Esophagus muscularis mucosa (tissue), 4 donors: ENCODE data around the gene FAM177B. TPM values are rescaled to one million over a fixed set of nuclear protein-coding genes. Genes with fewer than 3 reads are reported as not detected.

Experiments
- DNase-seq: peaks from one replicate; pipeline ENCODE4 v3.0.0-alpha.2; 2017; ENCODE audit errors: extremely low spot score
- H3K27ac ChIP-seq, 4 donors: fragments of 200-600 bp; sonication (generic); replicated peaks in 1 of 4; 1 replicate in 3 of 4; 2 replicates in 1 of 4; pipeline ENCODE4 v1.5.1; 2016 to 2019; ENCODE audit warnings: mild to moderate bottlenecking in 1 of 4
- H3K27me3 ChIP-seq, 4 donors: fragments of 200-600 bp; sonication (generic); one replicate each; pipeline versions ENCODE4 v1.5.1 to v1.6.0; 2016 to 2019
- H3K36me3 ChIP-seq, 4 donors: fragments of 200-600 bp; sonication (generic); one replicate each; pipeline ENCODE4 v1.5.1; 2016 to 2019
- H3K4me1 ChIP-seq, 4 donors: fragments of 200-600 bp; sonication (generic); one replicate each; pipeline ENCODE4 v1.5.1; 2016 to 2019
- H3K4me3 ChIP-seq, 4 donors: fragments of 200-600 bp; sonication (generic); 1 replicate in 2 of 4; 2 replicates in 2 of 4; pipeline ENCODE4 v1.5.1; 2016 to 2019; ENCODE audit warnings: mild to moderate bottlenecking in 4 of 4, moderate library complexity in 1 of 4
- H3K9me3 ChIP-seq, 4 donors: fragments of 200-600 bp; sonication (generic); 1 replicate in 3 of 4; 2 replicates in 1 of 4; pipeline ENCODE4 v1.5.1; 2016 to 2019
- CTCF ChIP-seq, 3 experiments: fragments of 200-600 bp in 2 of 3; fragments of 450-650 bp in 1 of 3; sonication (generic) in 2 of 3; IDR thresholded peaks; one replicate each; pipeline ENCODE4 v1.5.1; 2017 to 2019; ENCODE audit warnings: antibody characterized with exemption in 3 of 3, mild to moderate bottlenecking in 2 of 3, moderate library complexity in 1 of 3
- EP300 ChIP-seq: sonication (generic); formaldehyde crosslinking; IDR thresholded peaks from one replicate; pipeline ENCODE4 v1.6.1; 2017; ENCODE audit warnings: antibody characterized with exemption
- POLR2A ChIP-seq: fragments of 450-650 bp; IDR thresholded peaks from one replicate; pipeline ENCODE4 v1.6.1; 2017; ENCODE audit warnings: antibody characterized with exemption, moderate library complexity, mild to moderate bottlenecking, low read depth
- POLR2AphosphoS5 ChIP-seq, 2 donors: sonication (generic); formaldehyde crosslinking; IDR thresholded peaks; one replicate each; pipeline ENCODE4 v1.6.1; 2017; ENCODE audit warnings: antibody characterized with exemption in 2 of 2
- WGBS: methylation state at CpG from one replicate; pipeline ENCODE4 v1.1.5; 2018; 5-methylcytosine and 5-hydroxymethylcytosine counted together
- intact Hi-C: fragments of 100-400 bp; cut with DNase I; formaldehyde crosslinking; loops from one replicate; pipeline ENCODE4 v1.15.1; 2023
- total RNA-seq, 4 donors: library from RNA; depleted of rRNA; stranded (reverse); fragments of >200 nt; gene quantifications; one replicate each; pipeline versions ENCODE4 v1.1.0 to v1.2.1, GENCODE V29; 2016

FAM177B gene
- total RNA-seq, 4 donors from 2014 or later = 0.42 to 1.3 TPM; not detected in 2

DNA sequence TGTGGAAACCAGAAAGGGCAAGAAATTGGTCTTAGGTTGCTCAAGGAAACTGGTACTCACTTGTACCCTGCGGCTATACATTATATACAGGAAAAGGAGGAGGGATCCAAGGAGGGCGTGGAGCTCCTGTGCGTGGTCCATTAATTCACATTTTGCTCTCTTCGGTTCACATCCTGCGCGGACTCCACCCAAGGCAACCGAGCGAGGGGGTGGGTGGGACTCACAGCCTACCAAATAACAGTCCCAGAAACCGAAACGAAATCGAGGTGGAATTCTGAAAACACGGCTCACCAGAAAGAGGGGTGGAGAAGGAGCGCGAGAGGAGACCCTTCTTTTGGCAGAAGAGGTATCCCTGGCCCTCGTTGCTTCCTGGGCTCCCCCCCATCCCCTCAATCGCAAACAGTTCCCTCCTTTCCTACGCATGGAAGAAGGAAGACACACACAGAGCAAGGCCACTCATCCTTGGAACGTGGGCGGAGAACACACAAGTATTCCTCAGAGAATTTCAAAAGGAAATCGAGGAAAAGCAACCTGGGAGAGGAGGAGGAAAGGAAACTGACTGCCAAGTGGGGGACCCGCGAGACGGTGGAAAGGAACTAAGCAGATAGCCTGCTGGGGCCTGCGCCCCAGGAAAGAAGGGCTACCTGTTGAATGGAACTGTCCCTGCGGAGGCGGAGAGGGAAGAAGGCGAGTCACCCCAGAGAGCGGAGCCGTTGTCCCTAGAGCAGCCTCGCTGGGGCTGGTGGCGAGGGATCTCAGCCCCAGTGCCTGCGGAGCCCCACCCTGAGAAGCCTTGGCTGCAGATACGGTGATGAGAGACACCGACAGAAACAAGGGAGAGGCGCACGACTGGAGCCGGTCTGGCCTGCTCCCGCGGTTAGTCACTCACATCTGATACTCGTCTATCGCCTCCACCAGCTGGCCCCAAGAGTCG is 25.4 kb upstream of the FAM177B start:
- TF ChIP-seq POLR2AphosphoS5 (IDR thresholded peaks at IDR 0.05) (no peak), EP300 (no peak), POLR2A (no peak), CTCF (IDR thresholded peaks at IDR 0.05) (no peak)
- peaks cover 14 to 46% (median 39%) of the 10 kb centered on the region in 4 donors for H3K4me1 ChIP-seq
- peak overlapping the region; percentile 68 to 96 (median 78) for H3K4me3 ChIP-seq
- H3K36me3 ChIP-seq = peaks cover 0 to 17% (median 9%) of the 10 kb centered on the region in 4 donors
- no peaks in the 10 kb centered on the region for H3K9me3 ChIP-seq
- intact Hi-C loops = loop anchor here (10.0 kb wide), 1 partner anchor 67 kb away; no protein-coding TSS in a partner anchor
- H3K27ac ChIP-seq = peak overlapping the region; percentile 92 to 98 (median 96)
- H3K27me3 ChIP-seq = no peaks in the 10 kb centered on the region
- no peak for DNase-seq
- under 1% methylated on average over 32 of the region's 42 CpGs for WGBS

DNA sequence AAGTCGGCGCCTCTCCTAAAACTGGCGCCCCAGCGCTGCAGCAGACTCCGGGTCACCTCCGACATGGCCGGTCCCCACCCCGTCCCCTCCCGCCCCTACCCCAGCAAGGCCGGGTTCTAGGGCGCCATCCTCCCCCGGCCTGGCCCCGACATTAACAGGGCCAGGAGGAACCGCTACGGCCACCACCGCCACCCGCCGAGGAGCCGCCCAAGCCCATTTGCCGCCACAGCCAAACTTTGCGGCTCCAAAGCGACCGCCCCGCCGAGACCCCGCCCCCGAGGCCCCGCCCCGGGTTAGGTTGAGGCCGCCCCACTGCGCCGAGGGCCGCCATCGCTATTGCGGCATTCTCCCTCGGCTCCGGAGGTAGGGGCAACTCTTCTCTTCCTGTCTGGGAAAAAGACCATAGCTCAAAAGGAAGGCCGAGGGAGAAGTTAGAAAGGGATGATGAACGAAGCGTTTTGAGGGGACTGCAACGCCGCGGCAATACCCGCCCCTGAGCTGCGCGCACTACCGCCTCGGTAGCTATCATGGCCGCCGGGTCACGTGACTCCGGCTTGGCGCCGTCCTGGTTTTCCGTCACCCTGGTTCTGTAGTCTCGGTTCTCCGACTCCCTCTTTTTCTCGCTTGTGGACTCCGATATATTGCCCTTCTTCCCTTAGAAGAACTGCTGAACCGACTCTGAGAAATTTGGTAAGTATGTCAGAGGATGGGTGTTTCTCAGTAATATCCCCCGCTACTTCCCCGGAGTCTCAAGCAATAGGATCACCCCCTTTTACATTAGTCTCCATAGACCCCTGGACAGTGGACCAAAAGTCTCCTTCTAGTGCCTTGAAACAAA is 24.5 kb upstream of the FAM177B start, which contains the start of the genes AIDA and BROX:
TSS of gene AIDA (minus strand) at position 239 of the 838 bp plus-strand sequence. CDS start at position 65, 174 bp downstream.
TSS of gene BROX (plus strand) at position 312 of the 838 bp plus-strand sequence. CDS start 3,136 bp downstream, outside the sequence.
- peak; percentile 98 for DNase-seq
- intact Hi-C loops = loop anchor here (10.0 kb wide), 1 partner anchor 68 kb away; no protein-coding TSS in a partner anchor
- Histone ChIP-seq H3K36me3 (peaks cover 0 to 25% (median 16%) of the 10 kb centered on the region in 4 donors), H3K27ac (peak within 1 kb of the TSS; percentile 92 to 98 (median 96)), H3K4me3 (peak within 1 kb of the TSS; percentile 68 to 96 (median 78)), H3K27me3 (no peaks in the 10 kb centered on the region), H3K4me1 (peaks cover 14 to 46% (median 39%) of the 10 kb centered on the region in 4 donors), H3K9me3 (no peaks in the 10 kb centered on the region)
- 1% methylated on average over 27 of the region's 62 CpGs for WGBS
- TF ChIP-seq CTCF (IDR thresholded peaks at IDR 0.05) (peak in 1 of 3 experiments; percentile 7), POLR2A (no peak), EP300 (no peak), POLR2AphosphoS5 (IDR thresholded peaks at IDR 0.05) (peak in 1 of 2 donors; percentile 82)

DNA sequence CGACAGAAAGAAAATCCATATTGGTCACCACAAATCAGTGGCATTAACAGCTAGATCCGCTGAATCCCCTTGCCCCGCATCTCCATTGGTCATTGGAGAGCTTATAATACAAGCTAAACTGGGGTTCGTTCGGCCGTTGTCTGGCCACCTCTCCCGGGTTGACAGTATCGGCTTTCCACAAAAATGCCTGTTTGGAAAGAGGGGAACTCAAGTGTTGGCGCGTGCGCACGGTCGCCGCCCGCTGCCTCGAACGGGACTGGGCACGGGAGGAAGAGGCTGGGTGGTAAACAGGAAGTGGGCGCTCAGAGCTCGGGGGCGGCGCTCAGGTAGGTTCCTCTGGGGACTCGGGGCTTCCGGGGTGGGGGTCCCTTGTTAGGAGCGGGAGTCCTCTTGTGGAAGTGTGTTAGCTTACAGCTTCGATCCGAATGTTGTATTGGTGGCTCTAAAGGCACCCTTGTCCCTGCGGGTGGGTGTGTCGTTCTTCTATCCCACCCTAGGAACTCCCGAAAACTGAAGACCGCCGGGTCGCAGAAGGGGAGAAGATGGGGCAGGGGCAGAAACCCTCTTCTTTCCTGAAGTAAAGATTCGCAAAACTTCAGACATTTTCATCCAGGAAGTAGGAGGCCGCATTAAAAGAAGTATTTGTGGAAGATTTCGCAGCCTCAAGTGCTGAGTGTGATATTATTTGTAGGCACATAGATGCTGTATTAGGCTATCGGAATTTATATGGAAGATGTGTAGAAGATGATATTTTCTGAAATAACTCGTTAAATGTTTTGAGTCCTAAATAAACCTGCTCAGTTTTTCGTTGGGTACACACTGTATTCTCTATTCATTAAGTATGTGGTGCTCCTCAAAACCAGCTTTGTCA is 23.7 kb upstream of the FAM177B start:
- peak overlapping the region; percentile 68 to 96 (median 78) for H3K4me3 ChIP-seq
- intact Hi-C loops = loop anchor here (10.0 kb wide), 1 partner anchor 69 kb away; no protein-coding TSS in a partner anchor
- H3K9me3 ChIP-seq = no peaks in the 10 kb centered on the region
- H3K36me3 ChIP-seq = peaks cover 0 to 34% (median 20%) of the 10 kb centered on the region in 4 donors
- H3K27ac ChIP-seq = peak overlapping the region; percentile 92 to 98 (median 96)
- WGBS = 2% methylated on average over 29 of the region's 39 CpGs
- TF ChIP-seq POLR2AphosphoS5 (IDR thresholded peaks at IDR 0.05) (peak; percentile 76 to 97), EP300 (no peak), POLR2A (no peak), CTCF (IDR thresholded peaks at IDR 0.05) (peak in 1 of 3 experiments; percentile 11)
- H3K4me1 ChIP-seq = peaks cover 14 to 46% (median 39%) of the 10 kb centered on the region in 4 donors
- no peaks in the 10 kb centered on the region for H3K27me3 ChIP-seq
- DNase-seq = peak; percentile 97
